RPMI8226 (cell line): ENCODE results near the gene RFC3.
"Not testable (repeated sequence)": the region's sequence is repeated elsewhere in the genome, so short reads cannot be mapped to it uniquely, and the experiment has no call there.

Source experiments
- DNase-seq: peaks from one replicate; pipeline ENCODE4 v3.0.0-alpha.2; 2015

RFC3 gene, protein sequence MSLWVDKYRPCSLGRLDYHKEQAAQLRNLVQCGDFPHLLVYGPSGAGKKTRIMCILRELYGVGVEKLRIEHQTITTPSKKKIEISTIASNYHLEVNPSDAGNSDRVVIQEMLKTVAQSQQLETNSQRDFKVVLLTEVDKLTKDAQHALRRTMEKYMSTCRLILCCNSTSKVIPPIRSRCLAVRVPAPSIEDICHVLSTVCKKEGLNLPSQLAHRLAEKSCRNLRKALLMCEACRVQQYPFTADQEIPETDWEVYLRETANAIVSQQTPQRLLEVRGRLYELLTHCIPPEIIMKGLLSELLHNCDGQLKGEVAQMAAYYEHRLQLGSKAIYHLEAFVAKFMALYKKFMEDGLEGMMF

DNA sequence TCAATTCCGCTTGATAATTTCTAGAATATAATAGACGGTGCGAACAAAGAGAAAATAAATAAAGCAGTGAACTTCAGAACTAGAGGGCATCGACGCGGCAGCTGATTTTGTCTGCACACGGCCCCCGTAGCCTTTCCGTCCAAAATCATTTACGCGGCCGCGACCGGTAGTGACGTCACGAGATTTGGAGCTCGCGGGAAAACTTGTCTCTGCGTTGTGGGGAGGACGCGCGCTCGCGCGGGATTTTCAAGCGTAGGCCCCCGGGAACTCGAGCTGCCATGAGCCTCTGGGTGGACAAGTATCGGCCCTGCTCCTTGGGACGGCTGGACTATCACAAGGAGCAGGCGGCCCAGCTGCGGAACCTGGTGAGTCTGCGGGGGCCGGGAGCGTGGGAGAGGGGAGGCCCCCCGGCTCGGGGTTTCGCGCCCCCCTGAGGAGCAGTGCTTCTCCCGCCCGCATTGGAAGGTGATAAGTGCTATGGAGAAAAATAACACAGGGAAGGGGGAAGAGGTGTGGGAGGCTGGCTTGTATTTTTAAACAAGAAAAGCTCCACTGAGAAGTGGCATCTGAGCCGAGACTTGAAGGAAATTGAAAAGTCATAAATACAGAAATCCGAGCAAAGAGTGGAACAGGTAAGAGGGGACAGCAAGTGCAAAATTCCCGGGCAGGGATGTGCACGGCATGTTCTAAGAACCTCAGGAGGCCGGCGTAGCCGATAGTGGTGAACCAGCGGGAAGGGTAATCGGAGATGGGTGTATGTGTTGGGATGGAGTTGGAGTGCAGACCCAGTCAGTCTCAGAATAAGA, at the start of gene RFC3:
Gene RFC3, plus strand, starts transcription at position 249 of the 806 bp plus-strand sequence. Its CDS starts 30 bp downstream, at position 279.
- DNase-seq = peak; percentile 93

DNA sequence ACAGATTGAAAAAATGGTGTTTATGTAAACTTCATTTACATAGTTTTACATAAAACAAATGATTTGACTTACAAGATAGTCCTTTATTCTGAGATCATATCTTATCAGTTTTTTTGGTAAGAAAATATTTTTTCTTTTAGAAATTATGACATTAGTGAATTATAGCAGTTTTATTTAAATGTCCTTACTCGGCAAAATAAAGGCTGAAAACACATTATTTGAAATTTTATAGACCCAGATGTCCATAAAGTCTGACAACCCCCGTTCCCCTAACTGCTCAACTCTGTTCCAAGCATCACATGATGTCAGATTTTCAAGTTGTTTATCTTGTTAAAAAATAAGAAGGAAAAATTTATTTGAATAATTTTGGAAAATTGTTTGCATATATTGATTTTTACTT, 46.7 kb upstream of the RFC3 start:
- no peak for DNase-seq

DNA sequence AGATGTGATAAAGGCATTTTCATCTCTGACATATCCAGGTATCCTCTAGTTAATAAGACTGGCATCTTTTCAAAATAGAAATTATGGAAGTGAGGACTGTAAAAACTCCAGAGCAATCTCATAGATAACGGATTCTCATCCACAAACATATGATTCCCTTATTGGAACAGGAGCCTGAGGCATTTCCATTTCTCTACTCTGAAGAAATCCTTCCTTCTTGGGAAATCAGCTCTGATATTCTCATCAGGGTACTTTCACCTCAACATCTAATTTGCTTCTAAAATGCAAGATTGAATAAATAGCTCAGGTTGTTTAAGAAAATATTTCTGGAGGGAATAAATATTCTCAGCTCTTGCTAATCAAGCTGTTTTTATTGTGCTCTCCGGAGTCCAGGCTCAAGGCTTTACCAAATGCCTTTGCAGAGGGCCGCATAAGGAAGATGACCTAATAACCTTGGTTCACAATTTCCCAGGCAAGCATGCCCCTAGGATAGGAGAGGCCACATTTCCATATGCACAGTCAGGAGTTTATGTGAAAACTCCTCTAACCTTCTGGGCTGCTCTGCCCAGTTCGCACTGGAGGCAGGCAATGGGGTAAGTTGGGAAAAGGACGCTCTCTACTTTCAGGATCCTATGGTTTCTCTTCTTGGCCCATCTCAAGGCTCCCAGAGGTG, 44.0 kb upstream of the RFC3 start:
- DNase-seq = no peak

DNA sequence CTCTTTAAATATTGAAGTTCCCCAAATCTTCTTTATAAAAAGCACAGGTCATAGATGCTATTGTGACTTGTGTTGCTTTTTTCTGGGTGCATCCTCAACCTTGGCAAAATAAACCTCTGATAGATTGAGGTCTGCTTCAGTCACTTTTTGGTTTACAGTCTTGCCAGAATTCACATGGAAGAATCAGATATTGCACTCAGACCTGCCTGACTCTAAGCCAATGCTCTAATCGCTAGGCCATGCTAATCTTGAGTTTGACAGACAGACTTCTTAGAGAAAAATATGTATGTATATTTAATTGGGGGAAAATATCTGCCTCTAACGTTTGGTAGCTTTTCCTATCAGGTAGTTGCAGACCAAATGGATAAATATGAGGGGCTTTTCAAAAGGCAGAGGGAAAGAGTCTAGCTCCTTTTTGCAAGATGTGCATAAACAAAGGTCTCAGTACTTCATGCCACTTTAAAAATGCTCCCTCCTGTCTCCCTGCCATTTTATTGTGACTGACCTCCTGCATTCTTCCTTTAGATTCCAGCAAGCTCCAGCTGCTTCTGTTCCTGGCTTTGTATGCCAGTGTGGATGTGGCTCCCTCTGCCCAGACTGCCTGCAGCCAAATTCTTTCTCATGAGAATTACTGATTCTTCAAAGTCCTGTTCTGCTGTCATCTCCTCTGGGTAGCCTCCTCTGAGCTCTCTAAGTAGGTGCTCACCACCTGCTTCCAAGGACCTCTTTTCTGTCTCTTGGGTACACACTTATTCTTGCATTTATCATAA, 42.4 kb upstream of the RFC3 start:
- DNase-seq = no peak

DNA sequence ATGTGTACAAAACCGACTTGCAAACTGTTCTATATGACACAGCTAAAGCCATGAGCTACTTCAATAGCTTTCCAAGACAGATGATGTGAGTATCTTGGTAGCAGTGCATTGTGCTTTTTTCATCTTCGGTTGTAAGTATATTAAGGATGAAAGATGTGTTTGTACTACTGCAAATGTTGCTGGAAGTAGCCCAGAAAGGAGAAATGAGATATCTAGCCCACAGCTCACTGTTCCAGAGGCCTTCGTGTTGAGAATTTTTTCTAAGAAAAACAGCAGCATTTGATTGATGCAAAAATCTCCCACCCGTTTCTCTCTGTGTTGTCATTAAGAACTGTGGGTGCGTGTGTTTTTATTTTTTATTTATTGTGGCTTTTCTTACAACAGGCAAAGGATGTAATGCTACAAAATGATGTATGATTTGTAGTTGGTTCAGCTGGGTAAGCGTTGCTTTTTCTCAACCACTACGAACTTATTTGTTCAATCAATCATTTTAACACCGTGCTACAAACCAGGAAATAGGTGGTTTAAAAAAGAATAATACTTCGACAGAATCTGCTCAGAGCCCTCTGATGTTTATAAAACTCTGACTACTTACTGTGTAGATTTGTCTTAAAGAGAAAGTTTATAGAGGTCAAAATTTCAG, 41.6 kb upstream of the RFC3 start:
- DNase-seq = no peak

DNA sequence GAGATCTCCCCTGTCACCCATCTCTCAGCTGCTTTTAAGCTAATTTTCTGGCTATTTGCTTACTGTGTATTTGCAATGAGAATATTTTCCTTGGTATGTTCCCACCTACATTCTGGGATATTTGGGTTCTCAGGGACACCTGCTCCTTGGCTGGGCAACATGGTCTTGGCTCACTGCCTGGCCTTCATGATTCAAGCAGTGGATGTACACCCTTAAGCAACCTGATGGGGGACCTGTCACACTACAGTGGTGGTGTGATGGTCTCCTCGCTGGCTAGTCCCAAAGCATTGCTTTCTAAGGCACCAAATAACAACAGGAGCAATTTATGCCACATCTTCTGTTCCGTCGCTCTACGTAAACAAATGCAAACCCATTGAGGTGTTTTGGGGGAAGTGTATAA, 35.3 kb upstream of the RFC3 start:
- DNase-seq = no peak

DNA sequence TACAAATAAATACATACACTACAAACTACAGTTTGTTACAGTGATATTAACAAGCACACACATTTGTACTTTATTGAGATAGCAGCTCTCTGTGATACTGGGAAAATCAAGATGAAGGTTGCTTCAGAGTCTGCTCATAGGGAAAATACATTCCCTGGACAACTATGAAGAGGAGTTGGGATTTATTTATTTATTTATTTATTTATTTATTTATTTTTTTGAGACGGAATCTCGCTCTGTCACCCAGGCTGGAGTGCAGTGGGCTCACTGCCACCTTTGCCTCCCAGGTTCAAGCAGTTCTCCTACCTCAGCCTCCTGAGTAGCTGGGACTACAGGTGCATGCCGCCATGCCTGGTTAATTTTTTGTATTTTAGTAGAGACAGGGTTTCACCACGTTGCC, 34.7 kb upstream of the RFC3 start:
- DNase-seq = not testable (repeated sequence)

DNA sequence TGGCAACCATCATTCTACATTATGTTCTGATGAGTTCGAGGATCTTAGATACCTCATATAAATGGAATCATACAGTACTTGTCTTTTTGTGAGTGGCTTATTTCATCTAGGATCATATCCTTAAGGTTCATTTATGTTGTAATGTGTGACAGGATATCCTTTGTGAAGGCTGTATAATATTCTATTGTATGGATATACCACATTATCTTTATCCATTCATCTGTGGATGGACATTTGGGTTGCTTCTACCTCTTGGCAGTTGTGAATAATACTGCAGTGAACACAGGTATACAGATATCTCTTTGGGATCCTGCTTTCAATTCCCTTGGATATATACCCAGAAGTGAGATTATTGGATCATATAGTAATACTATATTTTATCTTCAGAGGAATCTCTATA, 33.2 kb upstream of the RFC3 start:
- DNase-seq = no peak

DNA sequence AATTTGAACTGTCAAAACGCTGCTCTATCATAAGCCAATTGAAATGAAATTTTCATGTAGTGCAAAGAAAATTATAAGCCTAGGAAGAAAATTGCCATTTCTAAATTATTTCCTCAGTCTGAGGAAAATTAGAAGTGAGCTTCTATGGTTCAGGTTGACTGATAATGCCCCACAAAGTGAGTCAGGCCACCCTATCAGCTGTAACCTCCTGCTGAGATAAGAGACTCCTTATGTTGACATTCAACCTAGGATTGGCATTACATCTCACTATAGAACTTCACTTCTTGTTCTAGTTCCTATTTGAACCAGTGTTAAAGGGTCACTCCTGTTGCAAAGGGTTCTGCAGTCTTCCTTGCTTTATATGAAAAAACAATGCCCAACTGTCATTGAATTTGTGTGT, 32.6 kb upstream of the RFC3 start:
- no peak for DNase-seq

DNA sequence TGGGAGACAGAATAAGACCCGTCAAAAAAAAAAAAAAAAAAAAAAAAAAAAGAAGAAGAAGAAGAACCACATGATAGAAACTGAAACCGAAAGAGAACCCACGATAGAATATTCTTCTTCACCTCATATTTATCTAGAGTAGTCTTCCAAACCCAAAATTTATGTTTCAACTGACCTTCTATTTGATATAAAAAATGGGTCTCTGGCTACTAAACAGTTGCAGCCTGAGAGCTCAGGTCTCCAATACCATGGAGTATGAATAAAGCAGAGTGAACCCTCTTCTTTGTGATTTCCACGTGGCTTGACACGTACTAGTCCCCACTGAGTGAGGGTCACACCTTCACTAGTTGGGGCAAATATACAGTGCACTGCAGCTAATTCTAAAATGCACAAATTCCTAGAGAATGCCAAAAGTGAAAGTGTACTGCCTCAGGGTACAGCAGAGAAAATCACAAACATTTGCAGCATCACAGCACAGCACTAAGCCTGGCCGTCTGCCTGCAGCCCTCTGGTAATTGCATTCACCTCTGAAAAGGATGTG, 30.8 kb upstream of the RFC3 start:
- DNase-seq = peak; percentile 50

DNA sequence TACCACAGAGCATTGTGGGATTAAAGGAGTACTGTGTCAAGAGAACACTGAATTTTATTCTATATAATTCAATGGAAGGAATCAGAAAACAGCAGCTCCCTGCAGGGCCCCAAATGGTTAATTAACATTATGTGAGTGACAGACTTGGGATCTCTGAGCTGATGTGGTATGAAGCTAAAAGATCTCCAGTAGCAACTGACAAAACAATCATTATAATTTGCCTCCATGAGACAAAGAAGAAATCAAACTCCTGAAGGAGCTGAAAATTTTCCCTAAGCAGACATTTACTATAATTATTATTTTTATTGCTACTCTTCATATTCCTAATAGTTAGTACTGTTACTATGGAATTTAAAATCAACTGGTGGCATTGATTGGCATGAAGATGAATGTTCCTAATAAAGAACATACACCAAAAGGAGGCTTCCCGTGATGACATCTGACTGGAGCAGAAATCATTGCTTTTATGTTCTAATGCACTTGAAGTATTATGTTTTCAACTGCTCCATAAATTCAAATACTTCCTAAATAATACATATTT, 28.8 kb upstream of the RFC3 start:
- no peak for DNase-seq

DNA sequence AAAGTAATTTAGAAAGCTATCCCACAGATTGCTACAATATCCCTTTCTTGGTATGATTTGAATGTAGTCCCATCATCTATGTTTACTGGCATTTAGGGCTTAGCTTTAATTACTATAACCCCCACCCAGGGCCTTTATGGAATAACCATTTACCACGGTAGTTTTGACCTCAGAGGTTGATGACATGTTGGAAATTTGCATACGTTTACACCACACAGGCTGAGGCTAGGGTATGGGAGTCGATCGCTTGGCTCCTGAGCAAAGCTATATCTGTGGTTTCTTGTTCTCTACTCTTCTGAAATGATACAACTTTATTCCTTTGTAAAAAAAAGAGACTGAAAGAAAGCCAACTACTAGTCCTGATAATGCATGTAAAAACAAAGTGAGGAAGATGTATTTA, 28.2 kb upstream of the RFC3 start:
- no peak for DNase-seq

DNA sequence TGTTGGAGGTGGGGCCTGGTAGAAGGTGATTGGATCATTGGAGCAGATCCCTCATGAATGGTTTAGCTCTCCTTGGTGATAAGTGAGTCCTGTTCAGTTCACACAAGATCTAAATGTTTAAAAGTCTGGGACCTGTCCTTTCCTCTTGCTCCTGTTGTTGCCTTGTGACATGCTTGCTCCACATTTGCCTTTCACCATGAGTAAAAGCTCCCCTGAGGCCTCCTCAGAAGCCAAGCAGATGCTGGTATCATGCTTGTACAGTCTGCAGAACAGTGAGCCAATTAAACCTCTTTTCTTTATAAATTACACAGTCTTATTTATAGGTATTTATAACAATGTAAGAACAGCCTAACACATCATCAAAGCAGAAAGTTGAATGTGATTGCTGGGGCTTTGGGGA, 24.2 kb upstream of the RFC3 start:
- DNase-seq = no peak

DNA sequence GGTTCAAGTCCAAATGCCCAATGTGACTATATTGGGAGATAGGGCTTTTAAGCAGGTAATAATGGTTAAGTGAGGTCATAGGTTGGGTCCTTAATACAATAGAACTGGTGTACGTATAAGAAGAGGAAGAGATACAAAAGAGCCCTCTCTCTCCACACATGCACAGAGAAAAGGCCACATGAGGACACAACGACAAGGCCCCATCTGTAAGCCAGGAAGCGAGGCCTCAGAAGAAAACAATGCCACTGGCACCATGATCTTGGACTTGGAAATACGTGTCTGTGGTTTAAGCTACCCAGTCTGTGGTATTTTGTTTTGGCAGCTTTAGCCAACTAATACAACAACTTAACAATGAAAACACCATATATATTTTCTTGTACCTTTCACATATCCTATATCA, 23.4 kb upstream of the RFC3 start:
- no peak for DNase-seq

DNA sequence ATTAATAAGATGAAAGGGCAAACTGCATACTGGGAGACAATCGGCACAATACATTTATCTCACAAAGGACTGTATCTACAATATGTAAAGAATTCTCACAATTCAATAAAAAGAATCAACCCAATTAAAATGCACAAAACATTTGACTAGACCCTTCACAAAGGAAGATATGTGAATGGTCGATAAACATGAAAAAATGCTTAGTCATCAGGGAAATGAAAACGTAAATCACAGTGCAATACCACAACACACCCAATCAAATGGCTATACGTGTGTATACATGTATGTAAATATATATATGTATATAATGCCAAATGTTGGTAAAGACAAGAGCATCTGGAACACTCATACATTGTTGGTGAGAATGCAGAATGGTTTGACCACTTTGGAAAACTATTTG, 21.9 kb upstream of the RFC3 start:
- DNase-seq = no peak

DNA sequence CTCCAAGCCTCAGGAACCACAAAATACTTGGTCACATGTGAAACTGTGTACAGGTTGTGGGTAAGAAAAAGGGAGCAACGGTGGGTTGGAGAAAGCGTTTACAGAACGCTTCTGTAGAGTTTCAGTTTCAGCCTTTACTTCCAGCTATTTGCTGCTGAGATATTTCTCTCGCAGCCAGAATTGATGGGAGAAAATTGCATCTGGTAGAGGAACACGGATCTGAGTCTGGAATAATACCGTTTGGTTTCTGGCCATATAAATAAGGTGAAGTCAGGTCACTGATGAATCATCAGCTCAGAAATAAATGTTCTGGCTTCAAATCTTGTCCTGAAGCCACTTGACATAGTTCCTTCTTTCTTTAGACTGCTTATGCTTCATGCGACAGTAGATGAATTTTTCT, 20.3 kb upstream of the RFC3 start:
- DNase-seq = peak; percentile 67

DNA sequence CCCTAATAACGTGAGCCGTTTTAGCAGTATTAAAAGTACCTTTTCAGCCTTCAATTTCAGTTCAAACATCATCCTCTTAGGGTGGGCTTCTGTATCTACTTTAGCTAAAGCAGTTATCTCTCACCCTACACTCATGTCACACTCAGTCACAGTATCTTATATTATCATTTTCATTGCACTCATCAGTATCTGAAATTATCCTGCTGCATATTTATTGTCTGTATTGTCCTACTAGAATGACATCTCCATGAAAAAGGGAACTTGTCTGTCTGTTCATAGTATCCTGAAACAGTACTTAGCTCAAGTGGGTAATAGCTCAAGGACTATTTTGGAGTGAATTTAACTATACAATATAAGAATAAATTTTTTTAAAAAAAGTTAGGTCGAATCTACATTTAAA, 19.9 kb upstream of the RFC3 start:
- no peak for DNase-seq

DNA sequence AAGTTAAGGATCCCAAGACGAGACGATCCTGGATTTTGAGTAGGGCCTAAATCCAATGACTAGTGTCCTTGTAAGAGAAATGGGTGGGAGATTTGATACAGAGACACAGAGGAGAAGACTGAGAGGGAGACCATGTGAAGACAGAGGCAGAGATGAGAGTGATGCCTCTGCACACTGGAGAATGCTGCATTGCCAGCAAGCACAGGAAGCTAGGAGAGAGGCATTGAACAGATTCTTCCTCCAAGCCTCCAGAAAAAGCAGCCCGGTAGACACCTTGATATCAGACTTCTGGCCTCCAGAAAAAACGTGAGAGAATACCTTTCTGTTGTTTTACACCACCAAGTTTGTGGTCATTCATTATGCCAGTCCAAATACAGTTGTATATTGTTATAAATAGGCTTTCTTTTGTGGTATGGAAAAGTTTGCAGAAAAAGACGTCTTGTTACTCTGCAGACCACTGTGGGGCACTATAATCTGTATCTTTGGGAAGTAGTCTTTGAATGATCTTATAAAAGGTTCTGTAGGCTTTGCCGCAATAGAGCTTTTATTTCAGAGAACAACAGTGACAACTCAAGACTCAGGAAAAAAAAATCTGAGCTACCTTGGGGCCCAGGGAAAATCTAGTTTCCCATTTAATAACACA, 17.9 kb upstream of the RFC3 start:
- peak; percentile 9 for DNase-seq

DNA sequence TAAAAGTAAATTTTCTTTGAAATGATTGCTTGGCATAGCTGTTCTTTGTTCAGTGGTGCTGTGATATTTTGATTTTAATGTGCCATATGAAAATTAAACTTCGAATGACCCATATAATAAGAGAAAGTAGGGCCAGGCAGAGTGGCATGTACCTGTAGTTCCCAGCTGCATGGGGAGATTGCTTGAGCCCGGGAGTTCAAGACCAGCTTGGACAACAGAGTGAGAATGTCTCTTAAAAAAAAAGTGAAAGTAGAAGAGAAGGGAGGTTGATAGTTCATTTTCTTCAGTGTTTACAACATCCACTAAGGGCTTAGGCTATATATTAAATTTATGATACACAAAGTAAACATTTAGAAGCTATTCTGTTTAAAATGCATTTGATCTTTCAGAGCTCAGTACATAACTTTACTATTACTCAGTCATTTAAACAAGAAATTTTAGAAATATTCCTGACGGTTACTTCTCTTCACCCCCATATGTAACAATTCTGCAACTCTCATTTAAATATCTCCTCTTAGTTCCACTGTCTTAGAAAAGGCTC, 17.2 kb upstream of the RFC3 start:
- no peak for DNase-seq

DNA sequence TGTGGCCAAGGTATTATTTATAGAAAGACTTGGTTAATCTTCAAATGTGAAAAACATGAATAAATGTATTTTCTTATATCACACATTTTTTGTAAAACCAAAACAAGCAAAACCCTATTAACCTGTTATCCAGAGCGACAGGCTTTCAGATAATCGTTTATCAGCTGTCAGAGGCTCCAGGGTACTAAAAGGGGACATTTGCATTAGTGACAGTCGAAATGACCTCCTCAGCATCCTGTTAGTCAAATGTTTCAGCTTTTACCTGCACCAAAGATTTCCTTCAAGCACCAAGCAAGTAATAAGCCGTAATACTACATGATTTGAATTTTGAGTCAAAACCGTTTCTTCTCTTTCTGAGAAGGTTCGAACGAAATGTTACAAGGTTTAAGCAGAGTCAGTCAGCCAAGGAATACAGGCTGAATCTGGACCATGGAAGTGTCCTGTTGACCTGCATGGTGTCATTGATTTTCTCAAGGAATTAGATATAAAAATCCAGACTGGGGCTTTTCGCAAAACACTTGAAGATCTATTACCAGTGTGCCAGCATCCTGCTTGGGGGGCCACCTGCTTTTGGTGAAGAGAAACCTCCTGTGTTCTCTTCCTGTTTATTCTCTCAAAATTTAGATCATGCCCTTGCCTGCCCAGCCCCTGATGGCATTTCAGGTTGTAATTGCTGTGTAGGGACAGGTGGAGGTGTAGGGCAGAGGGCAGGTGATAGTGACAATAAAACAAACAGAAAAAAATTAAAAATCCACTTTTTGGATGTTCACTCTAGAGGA, 11.3 kb upstream of the RFC3 start:
- DNase-seq = no peak
